Stimulated activated CD8-positive, alpha-beta memory T cell treated with anti-CD3 and anti-CD28 coated beads, Interleukin-4, amount 100 ng/mL, for 48 hours (primary cell): ENCODE data around the gene GLS.
"Not testable (repeated sequence)": the region's sequence is repeated elsewhere in the genome, so short reads cannot be mapped to it uniquely, and the experiment has no call there.

Experiments used
- DNase-seq: peaks from one replicate; pipeline ENCODE4 v3.0.0-alpha.2; 2020

The GLS gene

DNA sequence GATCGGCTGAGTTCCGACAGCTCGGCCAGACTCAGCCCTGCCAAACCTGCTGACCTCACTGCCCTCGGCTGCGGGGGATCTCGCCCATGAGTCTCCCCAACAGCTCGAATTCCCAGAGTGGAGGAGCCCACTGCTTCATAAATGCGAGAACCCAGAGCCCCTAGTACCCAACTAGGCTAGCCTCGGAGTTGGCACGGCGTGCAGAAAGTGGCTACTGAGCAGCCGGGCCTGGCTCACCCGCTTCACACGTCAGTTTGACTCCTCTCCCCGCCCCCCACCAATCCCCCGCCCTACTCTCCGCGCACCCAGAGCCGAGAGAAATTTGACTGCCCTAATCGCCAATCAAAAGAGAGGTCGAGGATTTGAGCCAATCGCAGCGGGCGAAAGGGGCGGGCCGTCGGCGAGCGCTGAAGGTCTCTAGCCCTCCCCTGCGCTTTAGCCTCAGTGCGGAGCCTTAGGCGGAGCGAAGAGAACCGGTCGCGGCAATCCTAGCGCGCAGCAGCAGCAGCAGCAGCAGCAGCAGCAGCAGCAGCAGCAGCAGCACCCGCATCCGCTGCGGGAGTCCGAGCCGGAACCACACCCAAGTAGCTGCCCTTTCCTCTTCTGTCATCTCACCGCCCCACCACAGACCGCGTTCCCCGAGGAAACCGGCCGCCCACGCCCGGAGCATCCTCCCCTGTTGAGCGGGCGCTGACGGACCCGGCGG, at the start of gene GLS:
TSS of gene GLS (plus strand) at position 444 of the 706 bp plus-strand sequence. CDS start 264 bp downstream, outside the sequence.
- DNase-seq = peak; percentile 96

DNA sequence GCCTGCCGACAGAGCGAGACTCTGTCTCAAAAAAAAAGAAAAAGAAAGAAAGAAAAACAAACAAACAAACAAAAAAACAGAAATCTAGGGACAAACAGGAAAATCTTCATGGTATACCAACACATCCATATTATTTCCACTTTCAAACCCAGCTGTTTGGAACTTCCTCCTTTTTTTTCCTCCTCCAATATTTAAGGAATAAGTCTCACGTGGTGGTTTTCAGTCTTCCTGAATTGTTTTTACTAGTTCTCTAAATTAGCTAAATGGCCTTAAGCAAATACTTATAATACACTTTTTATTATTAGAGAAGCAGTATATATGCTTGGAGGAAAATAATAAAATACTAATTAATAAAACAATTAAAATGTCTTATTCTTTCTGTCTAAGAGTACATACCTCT, 48.7 kb upstream of the GLS start:
- DNase-seq = no peak

DNA sequence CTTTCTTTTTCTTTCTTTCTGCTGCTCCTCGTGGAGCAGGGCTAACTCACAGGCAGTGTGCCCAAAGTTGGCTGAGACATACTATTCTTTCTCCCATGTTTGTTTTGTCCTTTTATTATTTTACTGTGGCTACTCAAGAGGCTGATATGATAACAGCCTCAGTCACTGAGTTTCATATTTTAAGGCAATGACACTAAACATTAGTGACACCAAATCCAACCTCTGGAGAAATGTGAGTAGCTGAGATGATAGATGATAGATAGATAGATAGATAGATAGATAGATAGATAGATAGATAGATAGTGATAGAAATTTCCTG, 45.8 kb upstream of the GLS start:
- DNase-seq = no peak

- DNase-seq = no peak
Observed at GRCh38 chr2:190835303-190835930, 45.2 kb upstream of the GLS start.

DNA sequence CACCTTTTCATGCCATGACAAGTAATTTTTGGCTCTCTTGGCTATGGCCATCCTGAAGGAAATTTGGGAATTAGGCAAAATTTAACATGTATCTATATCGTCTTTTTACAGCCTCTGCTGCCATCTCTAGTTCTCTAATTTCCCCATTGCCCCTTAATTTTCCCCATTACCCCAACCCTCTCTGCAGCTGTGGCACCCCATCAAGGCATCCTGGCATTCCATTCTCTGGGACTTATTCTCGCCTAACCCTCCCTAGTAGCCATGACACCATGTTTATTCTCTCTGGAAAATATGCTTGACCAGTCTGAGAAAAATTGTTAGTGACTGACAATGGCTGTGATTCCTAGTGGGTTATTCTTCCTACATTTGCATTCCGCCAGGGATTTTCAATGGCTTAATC, 43.9 kb upstream of the GLS start:
- no peak for DNase-seq

DNA sequence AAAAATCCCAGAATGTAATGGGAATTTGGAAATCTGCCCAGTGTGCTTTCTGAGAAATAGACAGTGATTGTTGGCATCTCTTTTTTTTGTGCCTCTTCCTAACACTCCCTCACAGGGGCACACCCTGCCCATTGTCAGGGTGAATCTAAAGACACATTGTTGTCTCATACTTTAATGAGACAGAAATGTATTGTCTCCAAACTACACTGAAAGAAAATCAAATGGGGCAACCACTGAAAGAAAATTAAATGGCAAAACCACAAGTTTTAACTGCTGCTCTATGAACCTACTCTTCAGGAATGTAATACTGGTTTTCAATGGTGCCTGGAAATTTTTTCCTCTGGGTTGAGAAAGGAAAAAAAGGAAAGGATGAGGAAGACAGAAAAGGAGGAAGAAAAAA, 43.2 kb upstream of the GLS start:
- DNase-seq = no peak

DNA sequence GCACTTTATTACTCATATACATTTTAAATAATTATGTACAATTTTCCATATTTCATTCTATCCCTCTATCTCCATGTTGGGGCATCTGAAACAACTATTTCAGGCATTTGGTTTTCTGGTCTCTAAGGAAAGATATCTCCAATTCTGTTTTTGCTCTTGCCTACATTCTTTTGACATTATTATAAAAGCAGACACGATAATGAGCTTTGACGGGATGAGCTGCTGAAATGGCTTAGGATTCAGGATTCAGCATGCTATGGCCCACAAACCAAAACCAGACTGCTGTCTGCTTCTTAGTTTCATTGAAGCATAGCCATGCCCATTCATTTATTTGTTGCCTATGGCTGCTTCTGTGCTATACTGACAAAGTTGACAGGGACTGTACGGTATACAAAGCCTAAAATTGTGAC, 42.7 kb upstream of the GLS start:
- DNase-seq = no peak

DNA sequence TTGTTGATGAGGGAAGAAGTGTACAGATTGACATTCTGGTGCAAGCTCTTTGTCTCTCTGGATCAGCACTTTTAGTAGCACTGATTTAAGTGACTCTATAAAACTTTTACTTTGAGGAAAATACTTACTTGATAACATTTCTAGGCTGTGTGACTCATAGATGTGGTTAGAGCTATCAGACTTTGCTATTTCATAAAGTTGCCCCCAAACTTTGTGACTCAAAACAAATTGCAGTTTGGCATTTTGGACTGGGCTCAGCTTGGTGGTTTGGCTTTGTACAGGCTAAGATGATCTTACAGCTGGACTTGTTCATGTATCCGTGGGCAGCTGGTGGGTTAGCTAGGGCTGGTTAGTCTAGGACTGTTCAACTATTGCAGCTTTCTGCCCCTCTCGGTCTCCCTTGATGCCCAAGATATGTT, 42.1 kb upstream of the GLS start:
- peak; percentile 56 for DNase-seq

DNA sequence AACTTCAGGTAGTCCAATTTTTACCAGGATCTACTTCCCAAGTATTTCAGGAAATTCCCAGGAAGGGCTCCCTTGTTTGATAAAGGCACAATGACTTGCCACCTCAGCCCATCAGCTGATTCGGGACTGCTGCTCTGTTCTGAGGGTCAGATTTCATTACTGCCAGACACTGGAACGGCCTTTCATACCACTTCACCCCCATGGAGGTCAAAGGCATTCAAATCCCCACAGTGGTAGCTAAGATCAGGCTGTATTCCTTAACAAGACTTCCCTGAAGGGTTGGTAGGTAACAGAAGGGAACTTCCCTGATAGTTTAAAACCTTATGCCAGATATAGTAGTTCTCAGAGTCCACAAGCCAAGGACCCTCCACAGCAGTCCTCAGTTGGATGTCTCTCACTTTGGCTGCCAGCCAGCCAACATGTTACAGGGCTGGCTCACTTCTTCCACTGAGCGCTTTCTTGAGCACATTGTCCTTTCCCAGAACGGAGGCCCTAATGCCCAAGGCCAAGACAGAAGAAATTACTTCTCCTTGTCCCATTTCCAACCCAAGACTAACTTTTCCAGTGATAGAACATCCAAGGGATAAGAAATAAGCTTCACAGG, 40.0 kb upstream of the GLS start:
- DNase-seq = no peak

- DNase-seq = no peak
Observed at GRCh38 chr2:190841707-190842505, 38.7 kb upstream of the GLS start.

GRCh38 chr2:190842606-190843104, 38.0 kb upstream of the GLS start:
- DNase-seq = no peak

GRCh38 chr2:190843890-190844699, 36.5 kb upstream of the GLS start:
- peak; percentile 67 for DNase-seq

GRCh38 chr2:190844700-190845401, 35.8 kb upstream of the GLS start:
- no peak for DNase-seq

DNA sequence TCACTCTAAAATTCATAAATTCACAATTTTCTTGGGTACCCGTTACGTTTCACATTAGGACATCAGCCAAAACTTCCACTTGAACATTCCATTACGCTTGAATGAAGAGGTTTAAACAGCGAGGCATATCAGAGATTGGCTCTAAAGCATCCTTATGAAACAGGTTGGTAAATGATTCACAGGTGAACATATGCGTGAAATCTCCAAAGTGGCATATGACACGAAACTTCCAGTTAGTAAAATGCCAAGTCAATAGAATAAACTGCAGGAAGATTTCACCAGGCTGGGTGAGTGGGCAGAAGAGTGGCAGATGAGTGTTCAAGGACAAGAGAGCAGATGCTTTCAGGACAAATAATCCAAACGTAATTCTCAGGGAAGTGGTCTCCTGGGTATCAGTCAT, 33.9 kb upstream of the GLS start:
- peak; percentile 36 for DNase-seq

DNA sequence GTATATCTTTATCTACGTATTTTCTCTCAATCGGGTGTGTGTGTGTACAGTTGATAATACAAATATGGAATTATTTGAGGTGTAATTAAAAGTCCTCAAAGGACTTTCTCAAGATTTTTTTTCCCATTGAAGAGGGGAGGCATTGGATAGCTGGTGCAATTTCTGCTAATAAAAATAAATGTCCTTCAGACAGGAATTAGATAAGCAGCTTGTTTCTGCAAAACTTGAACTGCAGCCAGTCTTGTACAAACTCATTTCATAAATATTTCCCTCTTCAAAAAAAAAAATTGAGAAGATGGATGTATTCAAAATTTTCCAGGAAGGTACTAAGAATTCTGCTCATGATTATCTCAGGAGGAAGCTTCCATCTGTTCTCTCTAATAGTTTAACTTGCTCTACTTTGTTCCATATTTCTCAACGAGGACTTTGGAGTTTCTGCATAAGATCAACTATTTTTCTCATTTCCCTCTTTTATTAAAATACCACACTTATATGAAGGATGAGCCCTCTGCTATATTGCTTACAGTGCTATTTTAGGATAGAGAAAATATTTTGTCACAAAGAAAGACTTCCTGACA, 33.0 kb upstream of the GLS start:
- DNase-seq = no peak

DNA sequence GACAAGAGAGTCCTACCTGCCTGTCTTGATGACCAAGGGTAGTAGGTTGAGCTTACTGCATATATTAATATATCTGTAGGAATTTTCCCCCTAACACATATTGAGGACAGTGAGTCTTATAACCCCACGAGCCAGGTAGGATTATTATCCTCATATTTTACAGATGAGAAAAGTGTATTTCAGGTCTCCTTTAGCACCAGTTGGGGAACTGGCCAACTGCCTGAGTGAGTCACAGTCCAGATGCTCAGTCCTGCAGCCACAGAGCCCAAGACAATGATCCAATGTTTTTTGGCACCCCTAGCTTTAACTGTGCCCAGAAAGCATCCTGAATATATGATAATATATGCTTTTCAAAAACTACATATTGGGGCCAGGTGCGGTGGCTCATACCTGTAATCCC, 30.8 kb upstream of the GLS start:
- DNase-seq = no peak

DNA sequence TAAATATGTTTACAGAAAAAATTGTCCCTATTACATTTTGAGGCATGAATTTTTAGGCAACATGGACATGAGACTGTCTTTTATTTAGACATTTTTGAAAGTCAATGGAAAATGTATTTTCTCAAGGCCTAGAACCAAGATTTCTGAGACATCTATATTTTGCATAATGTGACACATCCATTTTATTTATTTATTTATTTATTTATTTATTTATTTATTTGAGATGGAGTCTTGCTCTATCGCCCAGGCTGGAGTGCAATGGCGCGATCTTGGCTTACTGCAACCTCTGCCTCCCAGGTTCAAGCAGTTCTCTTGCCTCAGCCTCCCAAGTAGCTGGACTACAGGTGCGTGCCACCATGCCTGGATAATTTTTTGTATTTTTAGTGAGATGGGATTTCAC, 27.6 kb upstream of the GLS start:
- DNase-seq = not testable (repeated sequence)

- no peak for DNase-seq
Observed at GRCh38 chr2:190853531-190854383, 26.9 kb upstream of the GLS start.

- no peak for DNase-seq
Observed at GRCh38 chr2:190854726-190855125, 25.9 kb upstream of the GLS start.

DNA sequence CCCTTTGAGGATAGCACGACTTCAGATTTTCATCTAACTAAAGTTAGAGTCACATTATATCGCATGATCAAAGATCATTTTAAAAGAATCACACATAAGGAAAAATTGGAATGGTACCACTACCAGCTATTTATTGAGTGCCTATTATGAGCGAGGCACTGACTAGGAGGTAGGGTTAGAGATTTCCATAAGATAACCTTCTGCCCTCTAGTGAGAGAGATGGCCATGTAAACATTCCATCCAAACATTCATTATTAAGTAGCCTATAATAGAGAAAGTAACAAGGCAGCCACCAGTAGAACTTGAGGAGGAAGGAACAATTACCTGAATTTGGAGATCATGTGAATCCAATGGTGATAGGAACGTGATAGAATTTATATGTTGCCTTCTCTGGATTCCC, 25.4 kb upstream of the GLS start:
- no peak for DNase-seq

DNA sequence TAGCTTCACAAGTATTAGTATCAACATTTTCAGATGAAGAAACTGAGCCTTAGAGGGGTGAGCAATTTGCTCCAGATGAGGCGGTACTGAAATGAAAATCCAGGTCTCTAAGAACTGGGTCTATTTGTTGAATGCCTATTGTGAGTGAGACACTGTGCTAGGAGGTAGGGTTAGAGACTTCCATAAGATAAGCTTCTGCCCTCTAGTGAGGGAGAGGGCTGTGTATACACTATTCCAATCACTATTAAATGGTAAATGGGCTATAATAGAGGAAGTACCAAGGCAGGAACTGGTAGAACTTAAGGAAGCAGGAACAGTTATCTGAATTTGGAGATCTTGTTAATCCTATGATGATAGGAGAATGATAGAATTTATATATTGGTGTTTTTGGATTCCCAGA, 23.6 kb upstream of the GLS start:
- no peak for DNase-seq
